GM12875 (cell line): ENCODE results near the gene ZNF492.

Source experiments
- H3K4me3 ChIP-seq: one replicate; pipeline ENCODE4 v1.5.1; 2011; ENCODE audit warnings: low read depth, low read length, control low read depth
- CTCF ChIP-seq: IDR thresholded peaks from 2 replicates; pipeline ENCODE4 v1.5.1; 2011; ENCODE audit warnings: low read depth, mild to moderate bottlenecking, control low read depth, inconsistent platforms, low read length, moderate library complexity, borderline replicate concordance; ENCODE audit not compliant: insufficient read depth

ZNF492 gene

GRCh38 chr19:22619371-22619770, 14.8 kb upstream of the ZNF492 start:
- H3K4me3 ChIP-seq = no peak overlapping the region
- TF ChIP-seq CTCF = no peak

GRCh38 chr19:22619932-22620331, 14.2 kb upstream of the ZNF492 start:
- no peak overlapping the region for H3K4me3 ChIP-seq
- TF ChIP-seq CTCF = no peak

- no peak overlapping the region for H3K4me3 ChIP-seq
- TF ChIP-seq CTCF = no peak
These were observed 13.7 kb upstream of the ZNF492 start for GRCh38 chr19:22620401-22620800.

GRCh38 chr19:22620912-22621311, 13.2 kb upstream of the ZNF492 start:
- no peak overlapping the region for H3K4me3 ChIP-seq
- no peak for TF ChIP-seq CTCF

GRCh38 chr19:22622020-22622419, 12.1 kb upstream of the ZNF492 start:
- TF ChIP-seq CTCF = no peak
- no peak overlapping the region for H3K4me3 ChIP-seq

GRCh38 chr19:22622901-22623840, 11.0 kb upstream of the ZNF492 start:
- no peak overlapping the region for H3K4me3 ChIP-seq
- TF ChIP-seq CTCF = no peak

- H3K4me3 ChIP-seq = no peak overlapping the region
- no peak for TF ChIP-seq CTCF
These were observed 10.3 kb upstream of the ZNF492 start for GRCh38 chr19:22623841-22624221.
